ENCODE data around the gene SUMF2. TPM values are rescaled to one million over a fixed set of nuclear protein-coding genes. Genes with fewer than 3 reads are reported as not detected.
"Not testable (repeated sequence)": the region's sequence is repeated elsewhere in the genome, so short reads cannot be mapped to it uniquely, and the experiment has no call there.

Gene SUMF2
- total RNA-seq, 1 donor from 2014 or later, result 103 TPM

DNA sequence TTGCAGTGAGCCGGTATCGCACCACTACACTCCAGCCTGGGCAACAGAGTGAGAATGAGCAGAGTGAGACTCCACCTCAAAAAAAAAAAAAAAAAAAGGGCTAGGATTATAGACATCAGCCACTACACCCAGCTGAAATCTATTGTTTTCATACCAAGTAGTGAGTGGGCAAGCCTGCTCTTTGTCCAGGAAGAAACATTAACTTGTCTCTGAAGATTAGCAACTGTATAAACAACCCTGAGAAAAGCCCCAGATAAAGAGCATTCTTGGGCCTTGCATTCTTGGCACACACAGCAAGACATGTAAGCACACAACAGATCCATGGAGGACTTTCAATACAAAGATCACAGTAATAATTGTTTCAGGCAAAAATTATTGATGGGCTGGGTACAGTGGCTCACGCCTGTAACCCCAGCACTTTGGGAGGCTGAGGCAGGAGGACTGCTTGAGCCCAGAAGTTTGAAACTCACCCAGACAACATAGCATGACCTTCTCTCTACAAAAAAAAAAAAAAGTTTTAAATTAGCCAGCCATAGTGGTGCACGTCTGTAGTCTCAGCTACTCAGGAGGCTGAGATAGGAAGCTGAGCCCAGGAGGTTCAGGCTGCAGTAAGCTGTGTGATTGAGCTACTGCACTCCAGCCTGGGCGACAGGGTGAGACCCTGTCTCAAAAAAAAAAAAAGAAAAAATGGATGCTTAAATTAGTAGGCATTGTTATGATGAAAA is 17.2 kb upstream of the SUMF2 start:
- TF ChIP-seq, protein P1, sequence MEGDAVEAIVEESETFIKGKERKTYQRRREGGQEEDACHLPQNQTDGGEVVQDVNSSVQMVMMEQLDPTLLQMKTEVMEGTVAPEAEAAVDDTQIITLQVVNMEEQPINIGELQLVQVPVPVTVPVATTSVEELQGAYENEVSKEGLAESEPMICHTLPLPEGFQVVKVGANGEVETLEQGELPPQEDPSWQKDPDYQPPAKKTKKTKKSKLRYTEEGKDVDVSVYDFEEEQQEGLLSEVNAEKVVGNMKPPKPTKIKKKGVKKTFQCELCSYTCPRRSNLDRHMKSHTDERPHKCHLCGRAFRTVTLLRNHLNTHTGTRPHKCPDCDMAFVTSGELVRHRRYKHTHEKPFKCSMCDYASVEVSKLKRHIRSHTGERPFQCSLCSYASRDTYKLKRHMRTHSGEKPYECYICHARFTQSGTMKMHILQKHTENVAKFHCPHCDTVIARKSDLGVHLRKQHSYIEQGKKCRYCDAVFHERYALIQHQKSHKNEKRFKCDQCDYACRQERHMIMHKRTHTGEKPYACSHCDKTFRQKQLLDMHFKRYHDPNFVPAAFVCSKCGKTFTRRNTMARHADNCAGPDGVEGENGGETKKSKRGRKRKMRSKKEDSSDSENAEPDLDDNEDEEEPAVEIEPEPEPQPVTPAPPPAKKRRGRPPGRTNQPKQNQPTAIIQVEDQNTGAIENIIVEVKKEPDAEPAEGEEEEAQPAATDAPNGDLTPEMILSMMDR (IDR thresholded peaks at IDR 0.05), result no peak
- DNase-seq (no peak), ATAC-seq (ENCODE audit: low read depth) (no peak)
- Mint-ChIP-seq H3K27ac (no peak overlapping the region), H3K9me3 (no peaks in the 10 kb centered on the region), H3K4me3 (no peak overlapping the region), H3K36me3 (ENCODE audit: low read depth) (peaks cover 3% of the 10 kb centered on the region), H3K27me3 (no peaks in the 10 kb centered on the region), H3K4me1 (peaks cover 12% of the 10 kb centered on the region)
- POLR2A ChIA-PET, result no interaction called here
- CTCF ChIA-PET, result interaction anchor here (0.6 kb wide), 1 partner anchor 667 kb away, joined by 3 read pairs; no protein-coding TSS in a partner anchor
- intact Hi-C loops (cut with micrococcal nuclease), result no loop called here

DNA sequence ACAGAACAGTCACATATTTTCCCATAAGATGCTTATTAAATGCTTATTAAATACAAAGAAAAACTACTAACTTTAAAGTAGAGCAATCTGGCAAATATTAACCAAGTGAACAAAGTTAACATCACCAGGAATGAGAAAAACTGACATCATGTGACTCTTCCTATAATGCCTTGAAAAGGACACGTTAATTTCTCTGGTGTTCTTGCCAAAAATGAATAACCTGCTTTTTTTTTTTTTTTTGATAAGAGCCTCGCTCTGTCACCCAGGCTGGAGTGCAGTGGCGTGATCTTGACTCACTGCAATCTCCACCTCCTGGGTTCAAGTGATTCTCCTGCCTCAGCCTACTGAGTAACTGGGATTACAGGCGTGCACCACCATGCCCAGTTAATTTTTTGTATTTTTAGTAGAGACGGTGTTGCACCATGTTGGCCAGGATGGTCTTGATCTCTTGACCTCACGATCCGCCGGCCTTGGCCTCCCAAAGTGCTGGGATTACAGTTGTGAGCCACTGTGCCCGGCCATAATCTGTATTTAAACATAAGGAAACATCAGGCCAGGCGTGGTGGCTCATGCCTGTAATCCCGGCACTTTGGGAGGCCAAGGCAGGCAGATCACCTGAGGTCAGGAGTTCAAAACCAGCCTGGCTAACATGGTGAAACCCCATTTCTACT is 16.5 kb upstream of the SUMF2 start:
- ATAC-seq (ENCODE audit: low read depth); POLR2A ChIA-PET; H3K27ac Mint-ChIP-seq; H3K4me3 Mint-ChIP-seq; DNase-seq; H3K27me3 Mint-ChIP-seq; H3K36me3 Mint-ChIP-seq (ENCODE audit: low read depth); H3K9me3 Mint-ChIP-seq; intact Hi-C loops (cut with micrococcal nuclease): not testable (repeated sequence)
- peaks cover 15% of the 10 kb centered on the region for H3K4me1 Mint-ChIP-seq
- CTCF ChIA-PET, result interaction anchor here (0.6 kb wide), 1 partner anchor 667 kb away, joined by 3 read pairs; no protein-coding TSS in a partner anchor

DNA sequence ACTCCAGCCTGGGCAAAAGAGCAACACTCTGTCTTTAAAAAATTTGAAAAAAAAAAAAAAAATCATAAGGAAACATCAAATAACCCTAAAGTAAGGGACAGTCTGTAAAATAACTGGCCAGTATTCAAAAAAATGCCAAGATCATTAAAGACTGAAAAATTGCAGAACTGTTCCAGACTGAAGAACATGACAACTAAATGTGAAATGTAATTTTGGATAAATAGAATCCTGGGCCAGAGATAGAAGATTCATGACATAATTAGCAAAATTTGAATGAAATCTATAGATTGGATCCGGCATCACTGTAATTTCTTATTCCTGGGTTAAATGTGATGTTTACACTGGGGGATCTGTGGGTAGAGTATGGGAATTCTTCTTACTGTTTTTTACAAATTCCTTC is 15.8 kb upstream of the SUMF2 start:
- intact Hi-C loops (cut with micrococcal nuclease), result no loop called here
- DNase-seq, result no peak
- H3K4me3 Mint-ChIP-seq, result no peak overlapping the region

DNA sequence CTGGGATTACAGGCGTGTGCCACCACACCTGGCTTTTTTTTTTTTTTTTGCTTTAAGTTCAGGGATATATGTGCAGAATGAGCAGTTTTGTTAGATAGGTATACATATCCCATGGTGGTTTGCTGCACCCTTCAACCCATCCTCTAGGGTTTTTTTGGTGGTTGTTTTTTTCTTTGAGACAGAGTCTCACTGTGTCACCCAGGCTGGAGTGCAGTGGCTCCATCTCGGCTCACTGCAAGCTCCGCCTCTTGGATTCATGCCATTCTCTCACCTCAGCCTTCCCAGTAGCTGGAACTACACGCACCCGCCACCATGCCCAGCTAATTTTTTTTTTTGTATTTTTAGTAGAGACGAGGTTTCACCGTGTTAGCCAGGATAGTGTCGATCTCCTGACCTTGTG is 15.3 kb upstream of the SUMF2 start:
- H3K27ac Mint-ChIP-seq; H3K4me3 Mint-ChIP-seq; H3K9me3 Mint-ChIP-seq; POLR2A ChIA-PET; DNase-seq; H3K27me3 Mint-ChIP-seq; CTCF ChIA-PET; ATAC-seq (ENCODE audit: low read depth); intact Hi-C loops (cut with micrococcal nuclease): not testable (repeated sequence)
- peaks cover 18% of the 10 kb centered on the region for H3K36me3 Mint-ChIP-seq (ENCODE audit: low read depth)
- peaks cover 24% of the 10 kb centered on the region for H3K4me1 Mint-ChIP-seq

More for the DNA sequence above, 15.8 kb upstream of the SUMF2 start:
- TF ChIP-seq, protein P1 (IDR thresholded peaks at IDR 0.05), result no peak
- Mint-ChIP-seq H3K36me3 (ENCODE audit: low read depth) (peaks cover 13% of the 10 kb centered on the region), H3K27ac (no peak overlapping the region), H3K27me3 (no peaks in the 10 kb centered on the region), H3K4me1 (peaks cover 20% of the 10 kb centered on the region), H3K9me3 (no peaks in the 10 kb centered on the region)
- ATAC-seq (ENCODE audit: low read depth), result no peak
- CTCF ChIA-PET, result no interaction called here
- POLR2A ChIA-PET, result no interaction called here

DNA sequence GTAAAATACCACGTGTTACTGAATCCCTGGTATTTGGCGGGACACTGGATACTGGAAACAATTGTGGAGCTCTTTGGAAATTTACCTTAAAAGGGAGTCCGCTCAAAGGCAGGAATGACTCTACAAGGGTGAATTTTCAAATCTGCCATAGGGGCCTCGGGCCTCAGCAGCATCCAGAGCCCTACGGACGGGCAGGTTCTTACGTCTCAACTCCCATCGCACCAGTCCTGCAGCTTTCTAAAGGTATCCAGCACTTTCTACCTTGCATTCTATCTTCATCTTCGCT is 13.1 kb upstream of the SUMF2 start:
- H3K4me1 Mint-ChIP-seq, result peaks cover 27% of the 10 kb centered on the region
- intact Hi-C loops (cut with micrococcal nuclease), result loop anchor here (1.0 to 5.0 kb wide), 8 partner anchors 13 to 686 kb away; partner anchors contain the start of genes CHCHD2, LANCL2, MRPS17 and NIPSNAP2
- no peaks in the 10 kb centered on the region for H3K27me3 Mint-ChIP-seq
- peaks cover 39% of the 10 kb centered on the region for H3K36me3 Mint-ChIP-seq (ENCODE audit: low read depth)
- CTCF ChIA-PET, result interaction anchor here (1.2 kb wide), 1 partner anchor 14 kb away, joined by 5 read pairs; no protein-coding TSS in a partner anchor
- ATAC-seq (ENCODE audit: low read depth) (no peak), DNase-seq (no peak)
- H3K9me3 Mint-ChIP-seq, result no peaks in the 10 kb centered on the region
- TF ChIP-seq, protein P1 (IDR thresholded peaks at IDR 0.05), result no peak
- POLR2A ChIA-PET, result interaction anchor here (0.7 to 1.6 kb wide), 18 partner anchors 9 to 1292 kb away, joined by 3 to 57 read pairs (median 4); partner anchors contain the start of genes CHCHD2, LANCL2, NIPSNAP2 and SEC61G
- peak overlapping the region; percentile 88 for H3K4me3 Mint-ChIP-seq
- H3K27ac Mint-ChIP-seq, result peak overlapping the region; percentile 88
